CD14-positive monocyte (primary cell): ENCODE results near the gene NEDD4L. TPM values are rescaled to one million over a fixed set of nuclear protein-coding genes. Genes with fewer than 3 reads are reported as not detected.

Source experiments
- DNase-seq, 3 donors: peaks; one replicate each; pipeline ENCODE4 v3.0.0-alpha.2; 2011 to 2022
- H2AFZ ChIP-seq: 2 replicates; pipeline ENCODE4 v1.6.0; 2012; ENCODE audit warnings: mild to moderate bottlenecking, low read depth, low read length, inconsistent platforms; ENCODE audit not compliant: insufficient read depth, poor library complexity, severe bottlenecking
- H3K27ac ChIP-seq, 2 donors: 1 replicate in 1 of 2; 2 replicates in 1 of 2; pipeline ENCODE4 v1.5.1; 2012 to 2013; ENCODE audit warnings: low read length in 2 of 2, control low read depth in 1 of 2, inconsistent platforms in 1 of 2, low read depth in 1 of 2, mild to moderate bottlenecking in 1 of 2
- H3K27me3 ChIP-seq, 2 donors: one replicate each; pipeline versions ENCODE4 v1.6.0 to v1.6.1; 2011 to 2013; ENCODE audit warnings: low read length in 2 of 2; ENCODE audit not compliant: control insufficient read depth in 2 of 2, insufficient read depth in 2 of 2
- H3K36me3 ChIP-seq, 2 donors: replicated peaks in 1 of 2; 1 replicate in 1 of 2; 2 replicates in 1 of 2; pipeline versions ENCODE4 v1.5.1 to v1.6.1; 2012 to 2013; ENCODE audit warnings: low read length in 2 of 2, control low read depth in 1 of 2, inconsistent platforms in 1 of 2, mild to moderate bottlenecking in 1 of 2; ENCODE audit not compliant: insufficient read depth in 2 of 2, control insufficient read depth in 1 of 2
- H3K4me1 ChIP-seq, 2 donors: 1 replicate in 1 of 2; 2 replicates in 1 of 2; pipeline versions ENCODE4 v1.5.1 to v1.6.1; 2012 to 2013; ENCODE audit warnings: low read length in 2 of 2, control low read depth in 1 of 2, inconsistent platforms in 1 of 2, mild to moderate bottlenecking in 1 of 2, moderate library complexity in 1 of 2; ENCODE audit not compliant: insufficient read depth in 2 of 2, control insufficient read depth in 1 of 2
- H3K4me2 ChIP-seq: replicated peaks from 2 replicates; pipeline ENCODE3; 2012; ENCODE audit warnings: low read length, moderate library complexity, mild to moderate bottlenecking; ENCODE audit not compliant: poor library complexity, severe bottlenecking; ENCODE audit errors: extremely low read depth
- H3K4me3 ChIP-seq, 3 experiments: fragments of 200-600 bp in 1 of 3; sonication (generic) in 1 of 3; replicated peaks in 1 of 3; 1 replicate in 2 of 3; 2 replicates in 1 of 3; pipeline ENCODE4 v1.5.1; 2011 to 2013; ENCODE audit warnings: low read length in 3 of 3, mild to moderate bottlenecking in 3 of 3, control low read depth in 2 of 3, low read depth in 2 of 3, inconsistent platforms in 1 of 3, moderate library complexity in 1 of 3
- H3K79me2 ChIP-seq: 2 replicates; pipeline ENCODE4 v1.6.0; 2012; ENCODE audit warnings: mild to moderate bottlenecking, control low read depth, inconsistent platforms, low read length, moderate library complexity; ENCODE audit not compliant: insufficient read depth
- H3K9ac ChIP-seq: 2 replicates; pipeline ENCODE4 v1.6.0; 2017; ENCODE audit warnings: low read length, mild to moderate bottlenecking; ENCODE audit not compliant: insufficient read depth, poor library complexity, severe bottlenecking
- H3K9me3 ChIP-seq, 2 donors: replicated peaks in 1 of 2; 1 replicate in 1 of 2; 2 replicates in 1 of 2; pipeline versions ENCODE4 v1.5.1 to v1.6.1; 2012 to 2013; ENCODE audit warnings: low read length in 2 of 2, control low read depth in 1 of 2; ENCODE audit not compliant: control insufficient read depth in 1 of 2, insufficient read depth in 1 of 2
- H4K20me1 ChIP-seq: 2 replicates; pipeline ENCODE4 v1.6.0; 2012; ENCODE audit warnings: mild to moderate bottlenecking, low read length, control low read depth, moderate library complexity; ENCODE audit not compliant: insufficient read depth
- H3K27ac Mint-ChIP-seq, 7 donors: one replicate each; pipeline ENCODE4 v1.8.0; 2020; ENCODE audit warnings: mild to moderate bottlenecking in 7 of 7, mixed read lengths in 7 of 7, moderate library complexity in 6 of 7, inconsistent platforms in 2 of 7
- H3K27me3 Mint-ChIP-seq, 3 donors: one replicate each; pipeline ENCODE4 v1.8.0; 2021 to 2022; ENCODE audit warnings: low read depth in 3 of 3, mild to moderate bottlenecking in 3 of 3, mixed read lengths in 3 of 3, moderate library complexity in 3 of 3, inconsistent platforms in 1 of 3
- H3K36me3 Mint-ChIP-seq, 2 donors: one replicate each; pipeline ENCODE4 v1.8.0; 2020; ENCODE audit warnings: mixed read lengths in 2 of 2, inconsistent platforms in 1 of 2, mild to moderate bottlenecking in 1 of 2
- H3K4me1 Mint-ChIP-seq: one replicate; pipeline ENCODE4 v1.8.0; 2020; ENCODE audit warnings: mild to moderate bottlenecking, mixed read lengths
- H3K4me3 Mint-ChIP-seq, 2 donors: one replicate each; pipeline ENCODE4 v1.8.0; 2020; ENCODE audit warnings: mild to moderate bottlenecking in 2 of 2, mixed read lengths in 2 of 2, moderate library complexity in 1 of 2
- H3K9me3 Mint-ChIP-seq, 7 donors: one replicate each; pipeline ENCODE4 v1.8.0; 2020 to 2022; ENCODE audit warnings: mixed read lengths in 7 of 7, mild to moderate bottlenecking in 6 of 7, moderate library complexity in 6 of 7, inconsistent platforms in 2 of 7
- CTCF ChIP-seq: fragments of 200-600 bp; IDR thresholded peaks from one replicate; pipeline ENCODE4 v1.8.0; 2022; ENCODE audit warnings: antibody characterized with exemption, mild to moderate bottlenecking
- WGBS: methylation state at CpG from one replicate; pipeline ENCODE4 v1.1.5; 2013; ENCODE audit warnings: missing lambda C conversion rate; ENCODE audit not compliant: insufficient coverage; 5-methylcytosine and 5-hydroxymethylcytosine counted together
- intact Hi-C, 2 donors: fragments of 100-400 bp; cut with micrococcal nuclease; formaldehyde crosslinking; loops; one replicate each; pipeline versions ENCODE4 v1.15.0 to v1.15.1; 2023
- polyA plus RNA-seq, 3 donors: library from polyadenylated mRNA; depleted of rRNA in 1 of 3; unstranded in 2 of 3; stranded (reverse) in 1 of 3; fragments of 300-500 nt in 2 of 3; fragments of >200 nt in 1 of 3; fragmentation: Illumina TruSeq in 2 of 3; gene quantifications; 1 replicate in 2 of 3; 2 replicates in 1 of 3; pipeline ENCODE4 v1.2.3, GENCODE V29; 2012 to 2021

Gene NEDD4L
- polyA plus RNA-seq, 3 donors = 2.5 to 5.2 (median 4.5) TPM

GRCh38 chr18:58152216-58152615 lies 108.2 kb downstream of the NEDD4L start:
- H2AFZ ChIP-seq = no peak overlapping the region
- Mint-ChIP-seq H3K9me3 (no peaks in the 10 kb centered on the region), H3K4me3 (no peak overlapping the region), H3K27me3 (peaks cover 2 to 5% (median 4%) of the 10 kb centered on the region in 3 donors), H3K27ac (no peak overlapping the region), H3K4me1 (peaks cover 7% of the 10 kb centered on the region), H3K36me3 (no peaks in the 10 kb centered on the region)
- no peak for TF ChIP-seq CTCF
- no peaks in the 10 kb centered on the region for H3K9me3 ChIP-seq
- H3K4me3 ChIP-seq = no peak overlapping the region
- no peak overlapping the region for H3K4me2 ChIP-seq
- DNase-seq = no peak
- H3K27me3 ChIP-seq = no peaks in the 10 kb centered on the region
- H4K20me1 ChIP-seq = no peaks in the 10 kb centered on the region
- no peaks in the 10 kb centered on the region for H3K36me3 ChIP-seq
- H3K27ac ChIP-seq = no peak overlapping the region
- H3K79me2 ChIP-seq = no peaks in the 10 kb centered on the region
- peaks cover 0 to 6% of the 10 kb centered on the region in 2 donors for H3K4me1 ChIP-seq
- 100% methylated on average over 2 of the region's 3 CpGs for WGBS
- H3K9ac ChIP-seq = no peak overlapping the region
- intact Hi-C loops = no loop called here

GRCh38 chr18:58152891-58153290 lies 108.9 kb downstream of the NEDD4L start:
- Histone ChIP-seq H3K27me3 (no peaks in the 10 kb centered on the region), H3K4me3 (no peak overlapping the region), H4K20me1 (no peaks in the 10 kb centered on the region), H3K79me2 (no peaks in the 10 kb centered on the region), H3K9me3 (no peaks in the 10 kb centered on the region), H3K9ac (no peak overlapping the region), H3K4me2 (no peak overlapping the region), H2AFZ (no peak overlapping the region), H3K36me3 (no peaks in the 10 kb centered on the region), H3K4me1 (peaks cover 0 to 6% of the 10 kb centered on the region in 2 donors), H3K27ac (no peak overlapping the region)
- TF ChIP-seq CTCF = no peak
- Mint-ChIP-seq H3K36me3 (no peaks in the 10 kb centered on the region), H3K4me1 (peaks cover 7% of the 10 kb centered on the region), H3K27ac (no peak overlapping the region), H3K9me3 (no peaks in the 10 kb centered on the region), H3K27me3 (peaks cover 2 to 5% (median 2%) of the 10 kb centered on the region in 3 donors), H3K4me3 (no peak overlapping the region)
- WGBS = 100% methylated on average over 2 of the region's 3 CpGs
- DNase-seq = no peak
- intact Hi-C loops = no loop called here
